ENCODE measurements around the gene FBXL17. TPM values are rescaled to one million over a fixed set of nuclear protein-coding genes. Genes with fewer than 3 reads are reported as not detected.

The FBXL17 gene
- total and polyA plus RNA-seq, 2 of the 4 experiments (the other 2 are of a cell fraction): 3.9 to 8.1 TPM

- no peak overlapping the region for H2BK5ac ChIP-seq (ENCODE audit: low read depth, low read length, poor library complexity, severe bottlenecking)
- H3K4me3 ChIP-seq (ENCODE audit: insufficient read depth, low read depth, low read length): no peak overlapping the region
- TF ChIP-seq CHD1 (IDR thresholded peaks at IDR 0.05; ENCODE audit: low read depth, low read length) (no peak), POLR2A (IDR thresholded peaks at IDR 0.05; ENCODE audit: low read depth, low read length) (no peak), MAFK (IDR thresholded peaks at IDR 0.05; ENCODE audit: low read depth, low read length) (no peak), RCOR1 (IDR thresholded peaks at IDR 0.05; ENCODE audit: insufficient replicate concordance, low read length) (no peak), USF2 (IDR thresholded peaks at IDR 0.05; ENCODE audit: low read depth, low read length) (no peak), RFX5 (IDR thresholded peaks at IDR 0.05; ENCODE audit: low read depth, low read length) (no peak), ELK1 (IDR thresholded peaks at IDR 0.05; ENCODE audit: borderline replicate concordance, low read depth, low read length) (no peak), FOS (IDR thresholded peaks at IDR 0.05; ENCODE audit: low read depth, low read length) (no peak), CTCF (conservative IDR thresholded peaks at IDR 0.05; ENCODE audit: low read depth, low read length) (no peak), RAD21 (IDR thresholded peaks at IDR 0.05; ENCODE audit: low read length) (no peak), MAZ (IDR thresholded peaks at IDR 0.05; ENCODE audit: borderline replicate concordance, low read depth, low read length) (no peak), SMC3 (IDR thresholded peaks at IDR 0.05; ENCODE audit: low read depth, low read length) (no peak), CEBPB (IDR thresholded peaks at IDR 0.05; ENCODE audit: low read depth, low read length) (no peak), BHLHE40 (IDR thresholded peaks at IDR 0.05; ENCODE audit: low read depth, low read length) (no peak), NFE2L2 (IDR thresholded peaks at IDR 0.05; ENCODE audit: low read depth, low read length) (no peak), MXI1 (IDR thresholded peaks at IDR 0.05; ENCODE audit: borderline replicate concordance, low read depth, low read length) (no peak)
- H3K27me3 ChIP-seq (ENCODE audit: control insufficient read depth, insufficient read depth, low read length): no peaks in the 10 kb centered on the region
- H2AK5ac ChIP-seq (ENCODE audit: low read depth, low read length): no peak overlapping the region
- H3K27ac ChIP-seq (ENCODE audit: insufficient read depth, low read length): no peak overlapping the region
- ChIA-PET CTCF (interaction anchor here (1.0 to 1.5 kb wide), 2 partner anchors 10 to 12 kb away, joined by 4 to 5 read pairs; no protein-coding TSS in a partner anchor), POLR2A (ENCODE audit: unreplicated experiment) (no interaction called here)
- H4K91ac ChIP-seq (ENCODE audit: insufficient read depth, low read depth, low read length): no peak overlapping the region
- H3K36me3 ChIP-seq (ENCODE audit: control insufficient read depth, insufficient read depth, low read length): no peaks in the 10 kb centered on the region
- no peak overlapping the region for H3K4ac ChIP-seq (ENCODE audit: low read depth, low read length)
- H3K9me1 ChIP-seq (ENCODE audit: insufficient read depth, low read length): no peaks in the 10 kb centered on the region
- no peak overlapping the region for H2AK9ac ChIP-seq (replicated peaks; ENCODE audit: low read depth, low read length, poor library complexity)
- no peak overlapping the region for H2BK120ac ChIP-seq (ENCODE audit: low read depth, low read length)
- dilution Hi-C loops (cut with HindIII; ENCODE audit: low sequenced_read_pairs, unreplicated experiment): no loop called here
- no peak overlapping the region for H3K18ac ChIP-seq (ENCODE audit: low read depth, low read length)
- H4K20me1 ChIP-seq (ENCODE audit: insufficient read depth, low read length): no peaks in the 10 kb centered on the region
- H3K14ac ChIP-seq (replicated peaks; ENCODE audit: low read depth, low read length): no peak overlapping the region
- no peak overlapping the region for H2BK15ac ChIP-seq (ENCODE audit: low read depth, low read length)
- H3K4me2 ChIP-seq (ENCODE audit: low read depth, low read length): no peak overlapping the region
- no peak for DNase-seq
- no peak overlapping the region for H2BK20ac ChIP-seq (ENCODE audit: low read depth, low read length)
- no peak for ATAC-seq (ENCODE audit: low read depth)
- H3K9me3 ChIP-seq (ENCODE audit: control insufficient read depth, insufficient read depth, low read length): no peaks in the 10 kb centered on the region
- in situ Hi-C loops (cut with MboI; ENCODE audit: low sequenced_read_pairs): no loop called here
- H3K9ac ChIP-seq (ENCODE audit: low read depth, low read length): no peak overlapping the region
- H4K5ac ChIP-seq (ENCODE audit: low read depth, low read length): no peak overlapping the region
- BruUV-seq (replicated peaks): no TSS peak
- intact Hi-C loops (cut with micrococcal nuclease): no loop called here
- H3K56ac ChIP-seq (ENCODE audit: extremely low read depth, insufficient read depth, low read length): no peak overlapping the region
- H3K79me1 ChIP-seq (ENCODE audit: low read depth in 1 of 2, low read length in 2 of 2): no peaks in the 10 kb centered on the region
- H3K23ac ChIP-seq (ENCODE audit: low read depth, low read length): no peak overlapping the region
- H3K4me1 ChIP-seq (ENCODE audit: control insufficient read depth, insufficient read depth, low read length): no peaks in the 10 kb centered on the region
- no peak overlapping the region for H4K8ac ChIP-seq (ENCODE audit: low read depth in 2 of 2, low read length in 2 of 2)
- H2AFZ ChIP-seq (replicated peaks; ENCODE audit: low read length, poor library complexity): no peak overlapping the region
- no CpG with 5 or more reads among the region's 2 CpGs for WGBS, 2 experiments (ENCODE audit: extremely low coverage in 2 of 2, insufficient read length in 1 of 2)
Measured at GRCh38 chr5:108074626-108075025, 307.3 kb downstream of the FBXL17 start.

Measured in IMR-90 (cell line).